H9 (cell line): ENCODE results near the gene GRAMD1B. TPM values are rescaled to one million over a fixed set of nuclear protein-coding genes. Genes with fewer than 3 reads are reported as not detected.

Experiments
- DNase-seq: peaks from one replicate; pipeline ENCODE4 v3.0.0-alpha.2; 2017
- H2AFZ ChIP-seq: one replicate; pipeline ENCODE4 v1.6.1; 2013; ENCODE audit warnings: mild to moderate bottlenecking, low read length, control low read depth, moderate library complexity
- H2AK5ac ChIP-seq: 2 replicates; pipeline ENCODE4 v1.6.1; 2013; ENCODE audit warnings: low read length, control low read depth, mixed read lengths; ENCODE audit not compliant: insufficient read length
- H2BK120ac ChIP-seq: one replicate; pipeline ENCODE4 v1.6.1; 2013; ENCODE audit warnings: low read depth, mild to moderate bottlenecking, low read length, control low read depth, inconsistent platforms; ENCODE audit not compliant: poor library complexity, severe bottlenecking
- H2BK12ac ChIP-seq: 2 replicates; pipeline ENCODE4 v1.6.1; 2013; ENCODE audit warnings: low read length, control low read depth, mixed read lengths, low read depth; ENCODE audit not compliant: insufficient read length
- H2BK15ac ChIP-seq: 2 replicates; pipeline ENCODE4 v1.6.1; 2013; ENCODE audit warnings: low read depth, low read length, control low read depth
- H2BK20ac ChIP-seq: one replicate; pipeline ENCODE4 v1.6.1; 2013; ENCODE audit warnings: low read depth, mild to moderate bottlenecking, low read length, control low read depth, inconsistent platforms; ENCODE audit not compliant: poor library complexity, severe bottlenecking
- H2BK5ac ChIP-seq: 2 replicates; pipeline ENCODE4 v1.6.1; 2013; ENCODE audit warnings: low read length, control low read depth, mixed read lengths; ENCODE audit not compliant: insufficient read length
- H3K14ac ChIP-seq: 2 replicates; pipeline ENCODE4 v1.6.1; 2013; ENCODE audit warnings: low read length, control low read depth; ENCODE audit not compliant: insufficient read depth
- H3K18ac ChIP-seq: 2 replicates; pipeline ENCODE4 v1.6.1; 2013; ENCODE audit warnings: low read depth, mild to moderate bottlenecking, mixed read lengths, low read length, control low read depth; ENCODE audit not compliant: insufficient read length
- H3K23ac ChIP-seq: 2 replicates; pipeline ENCODE4 v1.6.1; 2013; ENCODE audit warnings: low read length, control low read depth, mixed read lengths, low read depth; ENCODE audit not compliant: insufficient read length
- H3K23me2 ChIP-seq: 2 replicates; pipeline ENCODE4 v1.6.1; 2013; ENCODE audit warnings: low read depth, mild to moderate bottlenecking, mixed read lengths, low read length, control low read depth; ENCODE audit not compliant: insufficient read length, poor library complexity, severe bottlenecking
- H3K27ac ChIP-seq: 2 replicates; pipeline ENCODE4 v1.5.1; 2013; ENCODE audit warnings: low read length, control low read depth, mixed read lengths, low read depth; ENCODE audit not compliant: insufficient read length
- H3K27me3 ChIP-seq: 2 replicates; pipeline ENCODE4 v1.6.1; 2013; ENCODE audit warnings: low read length, control low read depth, inconsistent platforms; ENCODE audit not compliant: insufficient read depth
- H3K4ac ChIP-seq: 2 replicates; pipeline ENCODE4 v1.6.1; 2013; ENCODE audit warnings: low read depth, mild to moderate bottlenecking, control low read depth, inconsistent platforms, low read length, moderate library complexity
- H3K4me1 ChIP-seq: 2 replicates; pipeline ENCODE4 v1.6.1; 2013; ENCODE audit warnings: low read length, control low read depth, inconsistent platforms; ENCODE audit not compliant: insufficient read depth
- H3K4me2 ChIP-seq: 2 replicates; pipeline ENCODE4 v1.6.1; 2013; ENCODE audit warnings: low read length, control low read depth, mixed read lengths; ENCODE audit not compliant: insufficient read length, insufficient read depth
- H3K56ac ChIP-seq: 2 replicates; pipeline ENCODE4 v1.6.1; 2013; ENCODE audit warnings: low read depth, mild to moderate bottlenecking, mixed read lengths, low read length, control low read depth; ENCODE audit not compliant: insufficient read length
- H3K79me1 ChIP-seq: 2 replicates; pipeline ENCODE4 v1.6.1; 2013; ENCODE audit warnings: low read depth, mild to moderate bottlenecking, moderate library complexity, low read length, control low read depth, inconsistent platforms; ENCODE audit not compliant: insufficient read depth, poor library complexity, severe bottlenecking
- H3K79me2 ChIP-seq: 2 replicates; pipeline ENCODE4 v1.6.1; 2013; ENCODE audit warnings: low read length, control low read depth, inconsistent platforms; ENCODE audit not compliant: insufficient read depth
- H3K9ac ChIP-seq: 2 replicates; pipeline ENCODE4 v1.6.1; 2013; ENCODE audit warnings: low read length, control low read depth, mixed read lengths; ENCODE audit not compliant: insufficient read length; ENCODE audit errors: extremely low read depth
- H3K9me3 ChIP-seq: one replicate; pipeline ENCODE4 v1.6.1; 2013; ENCODE audit warnings: low read depth, low read length, inconsistent platforms; ENCODE audit not compliant: control insufficient read depth
- H3T11ph ChIP-seq: one replicate; pipeline ENCODE4 v1.6.1; 2013; ENCODE audit warnings: mild to moderate bottlenecking, low read length, control low read depth, inconsistent platforms
- H4K20me1 ChIP-seq: one replicate; pipeline ENCODE4 v1.6.1; 2013; ENCODE audit not compliant: control insufficient read depth, insufficient read length, insufficient read depth
- H4K5ac ChIP-seq: 2 replicates; pipeline ENCODE4 v1.6.1; 2013; ENCODE audit warnings: low read depth, mild to moderate bottlenecking, mixed read lengths, low read length, control low read depth; ENCODE audit not compliant: insufficient read length
- H4K8ac ChIP-seq: replicated peaks from 2 replicates; pipeline ENCODE4 v1.6.1; 2013; ENCODE audit warnings: low read length, control low read depth, mixed read lengths, low read depth; ENCODE audit not compliant: insufficient read length
- H4K91ac ChIP-seq: 2 replicates; pipeline ENCODE4 v1.6.1; 2013; ENCODE audit warnings: low read depth, mild to moderate bottlenecking, moderate library complexity, mixed read lengths, low read length, control low read depth; ENCODE audit not compliant: insufficient read length
- H3K27ac Mint-ChIP-seq, 3 experiments: 2 replicates in 2 of 3; 3 replicates in 1 of 3; pipeline ENCODE4 v1.8.0; 2020 to 2021; ENCODE audit warnings: mixed read lengths in 3 of 3, mild to moderate bottlenecking in 1 of 3, moderate library complexity in 1 of 3
- H3K27me3 Mint-ChIP-seq: 2 replicates; pipeline ENCODE4 v1.8.0; 2021; ENCODE audit warnings: low read depth, mild to moderate bottlenecking, moderate library complexity, mixed read lengths
- H3K36me3 Mint-ChIP-seq, 3 experiments: 2 replicates in 2 of 3; 3 replicates in 1 of 3; pipeline ENCODE4 v1.8.0; 2020 to 2021; ENCODE audit warnings: low read depth in 3 of 3, mixed read lengths in 3 of 3; ENCODE audit not compliant: insufficient read depth in 1 of 3
- H3K4me1 Mint-ChIP-seq, 2 experiments: 2 replicates each; pipeline ENCODE4 v1.8.0; 2020; ENCODE audit warnings: mixed read lengths in 2 of 2
- H3K4me3 Mint-ChIP-seq, 2 experiments: 2 replicates in 1 of 2; 3 replicates in 1 of 2; pipeline ENCODE4 v1.8.0; 2020 to 2021; ENCODE audit warnings: mild to moderate bottlenecking in 2 of 2, mixed read lengths in 2 of 2, moderate library complexity in 1 of 2
- H3K9me3 Mint-ChIP-seq, 2 experiments: 2 replicates in 1 of 2; 3 replicates in 1 of 2; pipeline ENCODE4 v1.8.0; 2020; ENCODE audit warnings: mild to moderate bottlenecking in 2 of 2, mixed read lengths in 2 of 2, moderate library complexity in 1 of 2
- CTCF ChIP-seq: fragments of 200-600 bp; sonication (generic); conservative IDR thresholded peaks from 3 replicates; pipeline ENCODE4 v1.8.0; 2021; ENCODE audit warnings: antibody characterized with exemption, mild to moderate bottlenecking
- WGBS: extraction: QIAGEN DNeasy Blood & Tissue Kit; methylation state at CpG from one replicate; pipeline ENCODE4 v1.1.7; 2013; ENCODE audit warnings: missing lambda C conversion rate, low lambda C conversion rate, mixed read lengths; ENCODE audit not compliant: insufficient read length; ENCODE audit errors: extremely low coverage; 5-methylcytosine and 5-hydroxymethylcytosine counted together
- total RNA-seq: library from RNA; stranded (reverse); gene quantifications from 2 replicates; pipeline ENCODE4 v1.2.1, GENCODE V29; 2021

The GRAMD1B gene
- total RNA-seq, 1 experiment from 2014 or later = 25.9 TPM

- Histone ChIP-seq H4K8ac (no peak overlapping the region), H3K23ac (no peak overlapping the region), H2AFZ (no peak overlapping the region), H2BK120ac (no peak overlapping the region), H2BK20ac (no peak overlapping the region), H3K27me3 (no peaks in the 10 kb centered on the region), H3T11ph (no peak overlapping the region), H3K4me1 (no peaks in the 10 kb centered on the region), H4K91ac (no peak overlapping the region), H2AK5ac (no peak overlapping the region), H3K14ac (no peak overlapping the region), H3K56ac (no peak overlapping the region), H2BK12ac (no peak overlapping the region), H3K4me2 (no peak overlapping the region), H3K18ac (no peak overlapping the region), H3K27ac (no peak overlapping the region), H3K23me2 (no peaks in the 10 kb centered on the region), H2BK5ac (no peak overlapping the region), H3K4ac (no peak overlapping the region), H3K79me2 (no peaks in the 10 kb centered on the region), H4K5ac (no peak overlapping the region), H3K9me3 (no peaks in the 10 kb centered on the region), H2BK15ac (no peak overlapping the region), H3K9ac (no peak overlapping the region), H4K20me1 (no peaks in the 10 kb centered on the region), H3K79me1 (no peaks in the 10 kb centered on the region)
- no peaks in the 10 kb centered on the region for H3K9me3 Mint-ChIP-seq
- DNase-seq = no peak
- H3K36me3 Mint-ChIP-seq = no peaks in the 10 kb centered on the region
- WGBS = no CpG with 5 or more reads among the region's 9 CpGs
- peaks cover 9% of the 10 kb centered on the region for H3K27me3 Mint-ChIP-seq
- no peak overlapping the region for H3K27ac Mint-ChIP-seq
- H3K4me3 Mint-ChIP-seq = no peak overlapping the region
- TF ChIP-seq CTCF = no peak
- no peaks in the 10 kb centered on the region for H3K4me1 Mint-ChIP-seq
These were observed 43.1 kb upstream of the GRAMD1B start for GRCh38 chr11:123386796-123387510.
